Central memory CD8-positive, alpha-beta T cell (primary cell): ENCODE measurements around the gene OR52B6.
"Not testable (repeated sequence)": the region's sequence is repeated elsewhere in the genome, so short reads cannot be mapped to it uniquely, and the experiment has no call there.

Experiments
- ATAC-seq: fragments of 150-1000 bp; cut with Tn5 transposase; replicated peaks from 2 replicates; pipeline ENCODE4 v1.10.0; 2022; ENCODE audit warnings: mild to moderate bottlenecking, moderate FRiP score, moderate number of reproducible peaks; ENCODE audit not compliant: poor library complexity, severe bottlenecking; ENCODE audit errors: extremely low read depth
- DNase-seq, 2 donors: peaks; one replicate each; pipeline ENCODE4 v3.0.0; 2021; ENCODE audit warnings: low spot score in 2 of 2
- H3K27ac Mint-ChIP-seq: one replicate; pipeline ENCODE4 v1.8.0; 2022; ENCODE audit warnings: low read depth, mild to moderate bottlenecking, moderate library complexity, mixed read lengths
- H3K27me3 Mint-ChIP-seq: one replicate; pipeline ENCODE4 v1.8.0; 2022; ENCODE audit warnings: mixed read lengths
- H3K36me3 Mint-ChIP-seq: one replicate; pipeline ENCODE4 v1.8.0; 2022; ENCODE audit warnings: mild to moderate bottlenecking, moderate library complexity, mixed read lengths; ENCODE audit not compliant: insufficient read depth
- H3K4me1 Mint-ChIP-seq: one replicate; pipeline ENCODE4 v1.8.0; 2022; ENCODE audit warnings: mixed read lengths
- H3K4me3 Mint-ChIP-seq: one replicate; pipeline ENCODE4 v1.8.0; 2022; ENCODE audit warnings: mild to moderate bottlenecking, moderate library complexity, mixed read lengths
- H3K9me3 Mint-ChIP-seq: one replicate; pipeline ENCODE4 v1.8.0; 2022; ENCODE audit warnings: mixed read lengths

OR52B6 gene

GRCh38 chr11:5564259-5565019 lies 16.2 kb upstream of the OR52B6 start:
- no peak for DNase-seq
- H3K4me1 Mint-ChIP-seq: peaks cover 5% of the 10 kb centered on the region
- no peaks in the 10 kb centered on the region for H3K36me3 Mint-ChIP-seq
- H3K27me3 Mint-ChIP-seq: peaks cover 9% of the 10 kb centered on the region
- no peak overlapping the region for H3K4me3 Mint-ChIP-seq
- ATAC-seq: no peak
- H3K27ac Mint-ChIP-seq: no peak overlapping the region
- H3K9me3 Mint-ChIP-seq: no peaks in the 10 kb centered on the region

DNA sequence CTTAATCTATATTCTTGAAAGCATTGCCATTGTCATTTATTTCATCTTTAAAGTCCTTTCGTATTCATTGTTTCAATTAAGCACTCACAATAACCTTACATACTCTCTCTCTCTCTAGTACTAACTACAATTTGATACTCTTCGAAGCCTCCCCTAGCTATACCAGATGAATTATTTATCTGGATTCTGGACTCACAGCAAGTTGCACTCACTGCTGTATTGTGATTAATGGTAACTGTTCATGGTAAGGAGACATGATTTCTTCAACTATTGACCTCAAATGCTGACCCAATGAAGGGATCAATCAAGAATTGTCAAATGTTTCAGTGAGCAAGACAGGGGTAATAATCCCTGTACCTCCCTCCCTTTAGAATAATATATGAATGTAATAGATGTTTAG lies 6.0 kb upstream of the OR52B6 start:
- H3K27ac Mint-ChIP-seq: no peak overlapping the region
- H3K27me3 Mint-ChIP-seq: peaks cover 10% of the 10 kb centered on the region
- no peak overlapping the region for H3K4me3 Mint-ChIP-seq
- H3K9me3 Mint-ChIP-seq: no peaks in the 10 kb centered on the region
- no peaks in the 10 kb centered on the region for H3K4me1 Mint-ChIP-seq
- H3K36me3 Mint-ChIP-seq: no peaks in the 10 kb centered on the region
- ATAC-seq (no peak), DNase-seq (no peak)

GRCh38 chr11:5575152-5575551 lies 5.5 kb upstream of the OR52B6 start:
- DNase-seq (no peak), ATAC-seq (no peak)
- peaks cover 10% of the 10 kb centered on the region for H3K27me3 Mint-ChIP-seq
- no peak overlapping the region for H3K4me3 Mint-ChIP-seq
- no peaks in the 10 kb centered on the region for H3K4me1 Mint-ChIP-seq
- H3K36me3 Mint-ChIP-seq: no peaks in the 10 kb centered on the region
- H3K27ac Mint-ChIP-seq: no peak overlapping the region
- H3K9me3 Mint-ChIP-seq: no peaks in the 10 kb centered on the region

GRCh38 chr11:5577101-5577500 lies 3.6 kb upstream of the OR52B6 start:
- Mint-ChIP-seq H3K4me1 (no peaks in the 10 kb centered on the region), H3K4me3 (no peak overlapping the region), H3K9me3 (no peaks in the 10 kb centered on the region), H3K27me3 (no peaks in the 10 kb centered on the region), H3K36me3 (no peaks in the 10 kb centered on the region), H3K27ac (no peak overlapping the region)
- DNase-seq (no peak), ATAC-seq (no peak)

- H3K4me1 Mint-ChIP-seq: no peaks in the 10 kb centered on the region
- DNase-seq (no peak), ATAC-seq (no peak)
- no peaks in the 10 kb centered on the region for H3K27me3 Mint-ChIP-seq
- no peak overlapping the region for H3K27ac Mint-ChIP-seq
- H3K36me3 Mint-ChIP-seq: no peaks in the 10 kb centered on the region
- no peak overlapping the region for H3K4me3 Mint-ChIP-seq
- H3K9me3 Mint-ChIP-seq: no peaks in the 10 kb centered on the region
Measured at GRCh38 chr11:5581014-5581413, 337 bp downstream of the OR52B6 start.

- not testable (repeated sequence) for H3K4me1 Mint-ChIP-seq, DNase-seq, ATAC-seq, H3K4me3 Mint-ChIP-seq, H3K27me3 Mint-ChIP-seq, H3K27ac Mint-ChIP-seq, H3K36me3 Mint-ChIP-seq, H3K9me3 Mint-ChIP-seq
Measured at GRCh38 chr11:5584458-5584857, 3.8 kb downstream of the OR52B6 start.

DNA sequence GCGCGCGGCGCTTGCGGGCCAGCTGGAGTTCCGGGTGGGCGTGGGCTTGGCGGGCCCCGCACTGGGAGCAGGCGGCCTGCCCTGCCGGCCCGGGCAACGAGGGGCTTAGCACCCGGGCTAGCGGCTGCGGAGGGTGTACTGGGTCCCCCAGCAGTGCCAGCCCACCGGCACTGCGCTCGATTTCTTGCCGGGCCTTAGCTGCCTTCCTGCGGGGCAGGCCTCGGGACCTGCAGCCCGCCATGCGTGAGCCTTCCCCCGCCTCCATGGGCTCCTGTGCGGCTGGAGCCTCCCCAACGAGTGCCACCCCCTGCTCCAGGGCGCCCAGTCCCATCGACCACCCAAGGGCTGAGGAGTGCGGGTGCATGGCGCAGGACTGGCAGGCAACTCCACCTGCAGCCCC lies 9.2 kb downstream of the OR52B6 start:
- H3K36me3 Mint-ChIP-seq, H3K27ac Mint-ChIP-seq: not testable (repeated sequence)

DNA sequence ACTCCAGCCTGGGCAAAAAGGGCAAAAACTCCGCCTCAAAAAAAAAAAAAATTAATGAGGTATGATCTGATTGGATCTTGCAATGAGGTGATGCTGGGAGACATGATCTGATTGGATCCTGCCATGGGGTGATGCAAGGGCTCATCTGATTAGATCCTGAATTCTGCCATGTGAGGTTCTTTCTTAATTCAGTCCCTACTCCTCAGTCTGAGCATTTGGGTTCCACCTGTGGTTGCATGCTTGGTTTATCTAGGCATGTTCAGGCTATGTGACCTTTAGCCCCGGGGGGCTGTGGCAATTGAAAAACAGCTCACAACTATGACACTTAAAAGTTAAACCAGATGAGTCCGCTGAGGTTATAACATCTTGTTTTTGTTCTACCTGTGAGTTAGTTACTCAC lies 10.9 kb downstream of the OR52B6 start:
- Mint-ChIP-seq H3K27ac (no peak overlapping the region), H3K27me3 (peaks cover 7% of the 10 kb centered on the region), H3K36me3 (no peaks in the 10 kb centered on the region), H3K4me1 (no peaks in the 10 kb centered on the region), H3K4me3 (no peak overlapping the region), H3K9me3 (no peaks in the 10 kb centered on the region)
- ATAC-seq (no peak), DNase-seq (no peak)

More for the DNA sequence above, 9.2 kb downstream of the OR52B6 start:
- DNase-seq, H3K27me3 Mint-ChIP-seq, H3K4me1 Mint-ChIP-seq, H3K9me3 Mint-ChIP-seq, H3K4me3 Mint-ChIP-seq, ATAC-seq: not testable (repeated sequence)

GRCh38 chr11:5592615-5593014 lies 11.9 kb downstream of the OR52B6 start:
- Mint-ChIP-seq H3K27me3 (peaks cover 17% of the 10 kb centered on the region), H3K9me3 (no peaks in the 10 kb centered on the region), H3K4me1 (no peaks in the 10 kb centered on the region), H3K36me3 (peaks cover 1% of the 10 kb centered on the region), H3K27ac (peak overlapping the region; percentile 75), H3K4me3 (no peak overlapping the region)
- ATAC-seq: no peak
- no peak for DNase-seq

- Mint-ChIP-seq H3K27me3 (peaks cover 22% of the 10 kb centered on the region), H3K9me3 (no peaks in the 10 kb centered on the region), H3K36me3 (peaks cover 1% of the 10 kb centered on the region), H3K4me3 (no peak overlapping the region), H3K27ac (peak overlapping the region; percentile 75), H3K4me1 (no peaks in the 10 kb centered on the region)
- DNase-seq: no peak
- ATAC-seq: no peak
Measured at GRCh38 chr11:5593146-5593545, 12.5 kb downstream of the OR52B6 start.

- Mint-ChIP-seq H3K4me1 (no peaks in the 10 kb centered on the region), H3K27me3 (peaks cover 25% of the 10 kb centered on the region), H3K4me3 (peak within 1 kb of the TSS; percentile 53), H3K9me3 (no peaks in the 10 kb centered on the region), H3K36me3 (peaks cover 1% of the 10 kb centered on the region), H3K27ac (no peak within 1 kb of the TSS)
- no peak for ATAC-seq
- no peak for DNase-seq
Measured at GRCh38 chr11:5596607-5597201, 16.0 kb downstream of the OR52B6 start, which contains the start of gene TRIM6. Gene TRIM6, plus strand, starts transcription at chr11:5596637. Its CDS starts 261 bp downstream, at chr11:5596898.

DNA sequence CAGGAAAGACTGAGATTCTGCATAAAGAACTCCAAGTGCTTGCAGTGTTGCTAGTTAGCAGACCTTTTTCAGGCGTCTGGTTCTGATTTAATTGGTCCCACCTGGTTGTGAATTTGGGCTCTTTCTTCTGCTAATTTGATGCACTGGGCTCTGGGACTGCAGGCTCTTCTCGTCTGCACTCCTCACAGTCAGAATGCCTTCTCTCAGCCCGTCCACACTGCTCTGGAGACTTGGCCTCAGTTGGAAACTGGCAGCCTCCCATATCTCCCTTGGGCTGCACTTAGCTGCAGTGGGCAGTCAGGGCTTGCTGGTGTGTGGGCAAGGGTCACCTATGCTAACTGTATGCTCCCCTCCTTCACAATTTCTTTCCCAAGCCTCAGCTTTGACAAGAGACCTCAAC lies 17.3 kb downstream of the OR52B6 start:
- ATAC-seq: no peak
- Mint-ChIP-seq H3K4me3 (no peak overlapping the region), H3K27me3 (peaks cover 25% of the 10 kb centered on the region), H3K4me1 (no peaks in the 10 kb centered on the region), H3K9me3 (no peaks in the 10 kb centered on the region), H3K27ac (no peak overlapping the region), H3K36me3 (peaks cover 1% of the 10 kb centered on the region)
- DNase-seq: no peak

DNA sequence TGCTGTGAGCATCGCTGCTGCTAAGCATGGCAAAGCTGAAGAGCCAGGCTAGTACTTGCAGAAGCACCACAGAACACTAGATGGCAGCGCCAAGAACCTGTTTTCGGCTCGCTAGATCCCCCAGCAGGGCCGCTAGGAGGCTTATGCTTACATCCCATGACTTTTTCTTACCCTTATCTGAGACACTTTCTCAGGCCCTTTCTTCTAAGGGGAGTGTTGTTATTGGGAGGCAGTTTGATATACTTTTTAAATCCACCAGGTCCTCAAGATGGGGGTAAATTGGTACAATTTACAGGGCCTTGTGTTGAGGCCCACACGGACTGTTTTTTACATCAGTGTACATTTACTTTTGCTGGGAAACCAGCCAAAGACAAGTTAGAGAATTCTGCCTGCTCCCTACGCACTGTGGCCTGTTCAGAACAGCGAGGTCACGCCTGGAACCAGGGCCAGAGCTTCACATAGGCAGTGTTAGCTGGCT lies 19.7 kb downstream of the OR52B6 start:
- no peak overlapping the region for H3K27ac Mint-ChIP-seq
- H3K4me1 Mint-ChIP-seq: no peaks in the 10 kb centered on the region
- peak; percentile 78 for ATAC-seq
- H3K36me3 Mint-ChIP-seq: peaks cover 4% of the 10 kb centered on the region
- no peaks in the 10 kb centered on the region for H3K9me3 Mint-ChIP-seq
- H3K4me3 Mint-ChIP-seq: no peak overlapping the region
- DNase-seq: peak; percentile 19 to 31
- peaks cover 25% of the 10 kb centered on the region for H3K27me3 Mint-ChIP-seq
